ENCODE results near the gene TUBA1C.

GRCh38 chr12:49264466-49264872 is 413 bp upstream of the TUBA1C start:
- TF ChIP-seq POLR2AphosphoS5 (IDR thresholded peaks at IDR 0.05; ENCODE audit: borderline replicate concordance, low read depth, low read length) (no peak), EZH2 (IDR thresholded peaks at IDR 0.05) (no peak)

Measured in SK-N-MC (cell line).